Thyroid gland (tissue), 4 donors: ENCODE results near the gene CILP.
A peak's percentile ranks its signal among the peaks of the same experiment; 100 is the strongest.

Source experiments
- POLR2A ChIP-seq, 2 donors: fragments of 450-650 bp; IDR thresholded peaks; one replicate each; pipeline ENCODE4 v1.6.1; 2017; ENCODE audit warnings: antibody characterized with exemption in 2 of 2, mild to moderate bottlenecking in 2 of 2, moderate library complexity in 1 of 2
- TF ChIP-seq, protein P1 (sequence below), 6 experiments: fragments of 200-600 bp in 3 of 6; fragments of 450-650 bp in 3 of 6; sonication (generic) in 3 of 6; IDR thresholded peaks; one replicate each; pipeline ENCODE4 v1.5.1; 2016 to 2019; ENCODE audit warnings: antibody characterized with exemption in 6 of 6, mild to moderate bottlenecking in 2 of 6, inconsistent platforms in 1 of 6, moderate library complexity in 1 of 6

DNA sequence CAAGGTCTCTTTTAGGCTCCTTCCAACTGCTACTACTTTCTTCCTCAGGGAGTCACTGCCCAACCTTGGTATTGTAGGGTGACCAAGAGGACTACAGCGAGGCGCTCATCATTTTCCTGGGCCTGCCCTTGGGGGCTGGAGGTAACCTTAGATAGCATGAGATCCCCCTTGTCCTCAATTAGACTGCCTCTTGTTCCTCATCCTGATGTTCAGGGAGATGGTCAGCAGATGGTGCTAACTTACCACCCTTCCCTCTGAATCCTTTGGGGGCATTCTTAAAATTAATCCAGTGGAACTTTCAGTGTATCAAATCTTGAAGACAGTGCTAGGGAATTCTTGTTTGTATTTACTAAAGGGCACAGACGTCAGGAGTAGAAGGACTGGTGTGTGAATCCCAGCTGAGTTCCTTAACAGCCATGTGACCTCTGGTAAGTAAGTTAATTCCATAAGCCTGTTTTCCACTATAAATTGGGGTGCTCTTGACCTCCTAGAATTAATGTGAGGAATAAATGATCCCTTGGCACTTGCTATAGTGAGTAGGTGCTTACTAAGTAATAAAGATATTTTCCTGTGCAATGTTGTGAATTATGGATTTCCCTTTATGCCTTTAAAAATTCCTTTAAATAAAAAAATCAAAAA, 22.1 kb downstream of the CILP start:
- TF ChIP-seq, protein P1, sequence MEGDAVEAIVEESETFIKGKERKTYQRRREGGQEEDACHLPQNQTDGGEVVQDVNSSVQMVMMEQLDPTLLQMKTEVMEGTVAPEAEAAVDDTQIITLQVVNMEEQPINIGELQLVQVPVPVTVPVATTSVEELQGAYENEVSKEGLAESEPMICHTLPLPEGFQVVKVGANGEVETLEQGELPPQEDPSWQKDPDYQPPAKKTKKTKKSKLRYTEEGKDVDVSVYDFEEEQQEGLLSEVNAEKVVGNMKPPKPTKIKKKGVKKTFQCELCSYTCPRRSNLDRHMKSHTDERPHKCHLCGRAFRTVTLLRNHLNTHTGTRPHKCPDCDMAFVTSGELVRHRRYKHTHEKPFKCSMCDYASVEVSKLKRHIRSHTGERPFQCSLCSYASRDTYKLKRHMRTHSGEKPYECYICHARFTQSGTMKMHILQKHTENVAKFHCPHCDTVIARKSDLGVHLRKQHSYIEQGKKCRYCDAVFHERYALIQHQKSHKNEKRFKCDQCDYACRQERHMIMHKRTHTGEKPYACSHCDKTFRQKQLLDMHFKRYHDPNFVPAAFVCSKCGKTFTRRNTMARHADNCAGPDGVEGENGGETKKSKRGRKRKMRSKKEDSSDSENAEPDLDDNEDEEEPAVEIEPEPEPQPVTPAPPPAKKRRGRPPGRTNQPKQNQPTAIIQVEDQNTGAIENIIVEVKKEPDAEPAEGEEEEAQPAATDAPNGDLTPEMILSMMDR (IDR thresholded peaks at IDR 0.05) = peak in 5 of 6 experiments; percentile 25 to 84 (median 70)
- TF ChIP-seq POLR2A (IDR thresholded peaks at IDR 0.05) = no peak
